ENCODE data around the gene ACP6. TPM values are rescaled to one million over a fixed set of nuclear protein-coding genes. Genes with fewer than 3 reads are reported as not detected.

Gene ACP6
- total RNA-seq, 1 experiment from 2014 or later, result 31.5 TPM

DNA sequence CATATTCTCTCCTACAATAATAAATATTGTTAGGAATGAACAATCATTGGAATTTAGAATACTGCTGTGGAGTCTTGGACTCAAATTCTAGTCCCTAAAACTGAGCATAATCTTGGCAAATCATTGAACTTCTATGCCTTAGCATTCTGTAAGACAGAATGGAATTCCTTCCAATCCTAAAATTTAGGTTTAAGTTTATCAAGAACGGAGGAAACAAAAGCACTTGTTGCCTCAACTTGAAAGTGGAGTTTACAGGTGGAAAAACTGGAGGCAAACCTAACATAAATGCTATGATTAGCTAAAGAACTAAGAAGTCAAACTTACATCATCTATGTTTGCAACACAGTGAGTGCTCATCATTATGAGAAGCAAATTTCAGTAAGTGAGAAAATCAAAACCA is 73.3 kb downstream of the ACP6 start:
- POLR2A ChIA-PET, result interaction anchor here (0.6 kb wide), 1 partner anchor 107 kb away, joined by 6 read pairs; no protein-coding TSS in a partner anchor
- ATAC-seq (no peak), DNase-seq (ENCODE audit: low spot score) (no peak)
- H3K27me3 Mint-ChIP-seq (ENCODE audit: low read depth), result peaks cover 13% of the 10 kb centered on the region
- CTCF ChIA-PET, result interaction anchor here (0.7 kb wide), 1 partner anchor 296 kb away, joined by 4 read pairs; no protein-coding TSS in a partner anchor
- no peak overlapping the region for H3K27ac Mint-ChIP-seq
- TF ChIP-seq, protein P1, sequence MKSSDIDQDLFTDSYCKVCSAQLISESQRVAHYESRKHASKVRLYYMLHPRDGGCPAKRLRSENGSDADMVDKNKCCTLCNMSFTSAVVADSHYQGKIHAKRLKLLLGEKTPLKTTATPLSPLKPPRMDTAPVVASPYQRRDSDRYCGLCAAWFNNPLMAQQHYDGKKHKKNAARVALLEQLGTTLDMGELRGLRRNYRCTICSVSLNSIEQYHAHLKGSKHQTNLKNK (CRISPR knock-in tag; IDR thresholded peaks at IDR 0.05), result no peak
- no peak for TF ChIP-seq PRRX2 (CRISPR knock-in tag; IDR thresholded peaks at IDR 0.05)
- TF ChIP-seq JAZF1 (CRISPR knock-in tag; IDR thresholded peaks at IDR 0.05), result no peak
- TF ChIP-seq, protein P2, sequence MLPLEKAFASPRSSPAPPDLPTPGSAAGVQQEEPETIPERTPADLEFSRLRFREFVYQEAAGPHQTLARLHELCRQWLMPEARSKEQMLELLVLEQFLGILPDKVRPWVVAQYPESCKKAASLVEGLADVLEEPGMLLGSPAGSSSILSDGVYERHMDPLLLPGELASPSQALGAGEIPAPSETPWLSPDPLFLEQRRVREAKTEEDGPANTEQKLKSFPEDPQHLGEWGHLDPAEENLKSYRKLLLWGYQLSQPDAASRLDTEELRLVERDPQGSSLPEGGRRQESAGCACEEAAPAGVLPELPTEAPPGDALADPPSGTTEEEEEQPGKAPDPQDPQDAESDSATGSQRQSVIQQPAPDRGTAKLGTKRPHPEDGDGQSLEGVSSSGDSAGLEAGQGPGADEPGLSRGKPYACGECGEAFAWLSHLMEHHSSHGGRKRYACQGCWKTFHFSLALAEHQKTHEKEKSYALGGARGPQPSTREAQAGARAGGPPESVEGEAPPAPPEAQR (CRISPR knock-in tag; IDR thresholded peaks at IDR 0.05), result no peak
- H3K9me3 Mint-ChIP-seq, result no peaks in the 10 kb centered on the region
- H3K36me3 Mint-ChIP-seq, result no peaks in the 10 kb centered on the region
- peaks cover 38% of the 10 kb centered on the region for H3K4me1 Mint-ChIP-seq
- H3K4me3 Mint-ChIP-seq, result no peak overlapping the region

Other genes with a start within 250 kb of the ACP6 start
- gene BCL9, start 129.0 kb downstream of the ACP6 start, total RNA-seq (2021), result 55.5 to 60.3 TPM (median 59.5 TPM) in 3 replicates
- 2.2 to 3.0 TPM (median 2.2 TPM) in 3 replicates for gene GJA5, start 90.1 kb upstream of the ACP6 start, total RNA-seq (2021)
- not detected in 3 replicates for gene GJA8, start 232.3 kb upstream of the ACP6 start, total RNA-seq (2021)

Measured in WTC11 (cell line).